ENCODE measurements around the gene ARFGAP2.

DNA sequence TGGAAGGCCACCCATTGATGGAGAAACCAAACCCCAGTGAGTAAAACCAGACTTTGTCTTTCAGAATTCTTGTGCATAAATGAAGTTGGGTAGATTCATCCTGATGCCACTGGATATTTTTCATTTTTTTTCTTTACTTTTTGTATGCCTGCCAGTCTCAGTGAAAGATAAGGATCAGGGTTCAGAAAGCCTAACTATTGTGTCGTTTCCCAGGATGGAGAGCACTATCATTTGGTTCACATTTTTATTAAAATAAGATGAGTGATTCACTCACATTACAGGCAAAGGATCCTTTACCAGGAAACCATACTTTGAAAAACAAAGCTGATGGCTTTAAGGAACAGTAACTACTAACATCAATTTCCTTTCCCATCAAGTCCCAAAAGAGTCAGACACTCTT lies 52.0 kb downstream of the ARFGAP2 start:
- TF ChIP-seq CTCF (IDR thresholded peaks at IDR 0.05; ENCODE audit: insufficient read depth, low read length, poor library complexity, severe bottlenecking) (no peak), EZH2phosphoT487 (conservative IDR thresholded peaks at IDR 0.05; ENCODE audit: low read length) (no peak)

All from SU-DHL-6 (cell line).